ENCODE measurements around the gene CFP. TPM values are rescaled to one million over a fixed set of nuclear protein-coding genes. Genes with fewer than 3 reads are reported as not detected.

CFP gene
- total RNA-seq, 4 donors from 2014 or later = 1.1 to 4.5 (median 2.4) TPM

DNA sequence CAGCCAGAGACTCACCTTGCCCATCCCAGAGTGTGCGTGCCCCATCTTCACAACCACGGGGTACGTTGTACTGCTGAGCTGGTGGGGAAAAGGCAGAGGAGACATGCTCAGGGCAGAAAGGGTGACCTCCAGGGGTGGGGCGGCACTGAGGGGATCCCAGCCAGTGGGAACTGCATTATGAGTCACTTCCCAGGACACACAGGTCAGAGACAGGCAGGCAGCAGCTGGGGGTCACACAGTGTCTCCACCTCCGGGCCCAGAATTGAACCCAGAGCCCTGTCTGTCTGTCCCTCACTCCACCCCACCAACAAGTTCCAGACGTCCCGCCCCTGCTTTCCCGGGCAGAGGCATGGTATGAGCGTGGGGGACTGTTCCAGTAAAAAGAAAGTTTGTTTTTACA, 52.3 kb downstream of the CFP start:
- TF ChIP-seq POLR2AphosphoS5 (IDR thresholded peaks at IDR 0.05) (no peak), POLR2A (IDR thresholded peaks at IDR 0.05) (no peak), EP300 (IDR thresholded peaks at IDR 0.05) (no peak)
- TF ChIP-seq, protein P1, sequence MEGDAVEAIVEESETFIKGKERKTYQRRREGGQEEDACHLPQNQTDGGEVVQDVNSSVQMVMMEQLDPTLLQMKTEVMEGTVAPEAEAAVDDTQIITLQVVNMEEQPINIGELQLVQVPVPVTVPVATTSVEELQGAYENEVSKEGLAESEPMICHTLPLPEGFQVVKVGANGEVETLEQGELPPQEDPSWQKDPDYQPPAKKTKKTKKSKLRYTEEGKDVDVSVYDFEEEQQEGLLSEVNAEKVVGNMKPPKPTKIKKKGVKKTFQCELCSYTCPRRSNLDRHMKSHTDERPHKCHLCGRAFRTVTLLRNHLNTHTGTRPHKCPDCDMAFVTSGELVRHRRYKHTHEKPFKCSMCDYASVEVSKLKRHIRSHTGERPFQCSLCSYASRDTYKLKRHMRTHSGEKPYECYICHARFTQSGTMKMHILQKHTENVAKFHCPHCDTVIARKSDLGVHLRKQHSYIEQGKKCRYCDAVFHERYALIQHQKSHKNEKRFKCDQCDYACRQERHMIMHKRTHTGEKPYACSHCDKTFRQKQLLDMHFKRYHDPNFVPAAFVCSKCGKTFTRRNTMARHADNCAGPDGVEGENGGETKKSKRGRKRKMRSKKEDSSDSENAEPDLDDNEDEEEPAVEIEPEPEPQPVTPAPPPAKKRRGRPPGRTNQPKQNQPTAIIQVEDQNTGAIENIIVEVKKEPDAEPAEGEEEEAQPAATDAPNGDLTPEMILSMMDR (IDR thresholded peaks at IDR 0.05) = no peak

DNA sequence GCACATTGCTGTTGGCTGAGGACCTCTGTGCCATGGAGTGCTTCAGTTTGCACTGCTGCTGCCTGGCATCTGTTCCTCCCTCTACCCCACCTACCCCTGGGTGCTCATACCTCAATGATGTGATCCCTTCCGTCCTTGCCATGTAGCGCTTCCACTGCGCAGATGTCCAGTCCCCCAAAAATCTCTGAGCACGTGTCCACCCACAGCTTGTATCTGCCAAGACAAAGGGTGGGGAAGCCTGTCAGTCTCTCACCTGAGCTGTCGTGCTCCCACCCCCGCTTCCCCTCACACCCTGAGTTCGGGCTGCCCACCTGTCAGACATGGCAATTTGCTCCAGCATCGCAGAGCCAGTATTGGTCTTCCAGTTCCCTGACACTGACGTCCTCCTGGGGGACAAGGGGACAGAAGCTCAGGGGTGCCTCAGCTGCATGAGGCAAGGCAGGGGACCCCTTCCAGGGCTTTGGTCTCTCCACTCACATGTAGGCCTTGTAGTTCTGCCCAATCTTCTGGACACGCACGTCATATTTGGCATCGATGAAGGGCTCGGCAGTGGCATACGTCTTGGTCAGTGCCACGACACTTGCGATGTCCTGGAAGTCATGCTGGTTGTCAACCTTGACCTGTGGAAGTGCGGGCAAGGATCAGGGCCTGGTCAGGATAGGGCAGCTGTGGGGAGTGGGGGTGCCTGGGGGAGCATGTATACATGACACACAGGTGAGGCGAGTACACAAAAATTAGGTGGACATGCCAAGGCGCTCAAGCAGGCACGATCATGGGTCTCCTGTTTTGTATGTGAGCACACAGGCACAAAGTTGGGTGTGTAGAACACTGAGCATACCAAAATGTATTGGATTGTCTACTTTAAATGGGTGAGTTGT, 53.5 kb downstream of the CFP start:
- Histone ChIP-seq H3K9me3 (no peaks in the 10 kb centered on the region), H3K4me3 (no peak overlapping the region), H3K27me3 (no peaks in the 10 kb centered on the region), H3K36me3 (peaks cover 7% of the 10 kb centered on the region), H3K27ac (no peak overlapping the region), H3K4me1 (peaks cover 14% of the 10 kb centered on the region)
- TF ChIP-seq POLR2A (IDR thresholded peaks at IDR 0.05) = no peak
- TF ChIP-seq, protein P1 (IDR thresholded peaks at IDR 0.05) = no peak
- TF ChIP-seq POLR2AphosphoS5 (IDR thresholded peaks at IDR 0.05) = no peak
- no peak for TF ChIP-seq EP300 (IDR thresholded peaks at IDR 0.05)
- WGBS = 92% methylated on average over 20 of the region's 20 CpGs
- DNase-seq (ENCODE audit: low spot score in 2 of 2) = no peak

More for the DNA sequence above, 52.3 kb downstream of the CFP start:
- no peak for DNase-seq (ENCODE audit: low spot score in 2 of 2)
- no peak overlapping the region for H3K27ac ChIP-seq
- H3K36me3 ChIP-seq = no peaks in the 10 kb centered on the region
- H3K4me3 ChIP-seq = no peak overlapping the region
- peaks cover 21% of the 10 kb centered on the region for H3K4me1 ChIP-seq
- 53% methylated on average over 9 of the region's 9 CpGs for WGBS
- H3K27me3 ChIP-seq = no peaks in the 10 kb centered on the region
- no peaks in the 10 kb centered on the region for H3K9me3 ChIP-seq

DNA sequence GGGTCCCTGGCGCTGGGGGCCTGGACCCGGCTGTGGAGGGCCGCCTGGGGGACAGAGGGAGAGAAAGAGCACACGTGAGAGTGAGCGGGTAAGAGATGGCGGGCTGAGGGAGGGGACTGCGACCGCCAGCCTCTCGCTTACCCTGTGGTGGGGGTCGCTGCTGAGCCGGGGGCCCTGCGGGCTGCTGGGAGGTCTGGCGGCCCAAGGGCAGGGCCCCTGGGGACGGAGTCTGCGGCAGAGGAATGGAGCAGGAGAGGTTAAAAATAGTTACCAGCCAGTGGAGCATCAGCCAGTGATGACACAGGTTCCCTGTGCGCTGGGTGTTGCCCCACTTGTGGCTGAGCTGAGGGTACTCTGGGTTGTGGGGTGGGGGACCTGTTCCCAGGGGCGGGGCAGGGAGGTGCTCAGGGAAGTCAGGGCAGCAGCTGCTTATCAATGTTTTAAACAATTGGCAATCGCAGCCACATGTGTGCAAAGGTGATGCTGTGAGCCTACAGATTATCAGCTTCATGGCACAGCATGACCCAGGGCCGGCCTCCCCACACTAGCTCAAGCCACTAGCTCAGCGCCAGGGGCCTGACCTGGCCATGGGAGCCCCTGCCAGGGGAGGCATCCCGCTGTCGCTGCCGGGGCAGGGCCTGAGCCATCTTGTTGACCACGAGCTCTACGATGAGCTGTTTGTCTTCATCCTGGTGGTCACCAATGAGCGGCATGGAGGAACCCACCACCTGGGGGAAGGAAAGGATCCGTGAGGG, 55.0 kb downstream of the CFP start:
- H3K9me3 ChIP-seq = no peaks in the 10 kb centered on the region
- H3K36me3 ChIP-seq = peaks cover 20% of the 10 kb centered on the region
- H3K27ac ChIP-seq = no peak overlapping the region
- peak overlapping the region; percentile 34 for H3K4me3 ChIP-seq
- DNase-seq (ENCODE audit: low spot score in 2 of 2) = peak in 1 of 2 donors; percentile 63
- peaks cover 14% of the 10 kb centered on the region for H3K4me1 ChIP-seq
- 59% methylated on average over 13 of the region's 27 CpGs for WGBS
- H3K27me3 ChIP-seq = no peaks in the 10 kb centered on the region
- TF ChIP-seq POLR2A (IDR thresholded peaks at IDR 0.05) (no peak), POLR2AphosphoS5 (IDR thresholded peaks at IDR 0.05) (no peak), EP300 (IDR thresholded peaks at IDR 0.05) (no peak)
- TF ChIP-seq, protein P1 (IDR thresholded peaks at IDR 0.05) = no peak

DNA sequence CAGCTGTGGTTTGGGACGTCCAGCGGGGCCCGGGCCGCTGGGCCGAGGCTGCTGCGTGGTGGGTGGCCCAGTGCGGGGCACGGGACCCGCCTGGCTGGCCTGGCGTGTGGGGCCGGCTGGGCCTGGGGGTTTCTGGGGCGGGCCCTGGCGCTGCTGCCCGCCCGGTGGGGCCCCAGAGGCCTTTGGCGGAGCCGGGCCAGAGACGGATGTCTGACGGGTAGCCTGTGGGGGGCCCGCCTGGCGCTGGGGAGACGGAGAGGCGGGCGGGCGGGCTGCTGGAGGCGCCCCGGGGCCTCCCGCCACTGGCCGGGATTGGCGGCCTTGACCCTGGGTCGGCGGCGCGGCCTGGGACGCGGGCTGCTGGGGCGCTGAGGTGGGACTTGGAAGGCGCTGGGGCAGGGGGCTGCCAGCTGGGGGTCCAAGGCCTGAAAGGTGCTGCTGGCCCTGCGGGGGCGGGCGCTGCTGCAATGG, 55.6 kb downstream of the CFP start:
- TF ChIP-seq POLR2A (IDR thresholded peaks at IDR 0.05) (no peak), EP300 (IDR thresholded peaks at IDR 0.05) (no peak), POLR2AphosphoS5 (IDR thresholded peaks at IDR 0.05) (no peak)
- TF ChIP-seq, protein P1 (IDR thresholded peaks at IDR 0.05) = no peak
- no CpG with 5 or more reads among the region's 41 CpGs for WGBS
- H3K4me3 ChIP-seq = peak overlapping the region; percentile 34

More for the DNA sequence above, 55.6 kb downstream of the CFP start:
- Histone ChIP-seq H3K4me1 (peaks cover 14% of the 10 kb centered on the region), H3K36me3 (peaks cover 26% of the 10 kb centered on the region), H3K9me3 (no peaks in the 10 kb centered on the region), H3K27ac (peak overlapping the region; percentile 51), H3K27me3 (no peaks in the 10 kb centered on the region)
- DNase-seq (ENCODE audit: low spot score in 2 of 2) = peak in 1 of 2 donors; percentile 61
